Measurements from ENCODE around the gene DRD2. TPM values are rescaled to one million over a fixed set of nuclear protein-coding genes. Genes with fewer than 3 reads are reported as not detected.

DRD2 gene
- total RNA-seq, 1 donor from 2014 or later: 0.32 TPM

DNA sequence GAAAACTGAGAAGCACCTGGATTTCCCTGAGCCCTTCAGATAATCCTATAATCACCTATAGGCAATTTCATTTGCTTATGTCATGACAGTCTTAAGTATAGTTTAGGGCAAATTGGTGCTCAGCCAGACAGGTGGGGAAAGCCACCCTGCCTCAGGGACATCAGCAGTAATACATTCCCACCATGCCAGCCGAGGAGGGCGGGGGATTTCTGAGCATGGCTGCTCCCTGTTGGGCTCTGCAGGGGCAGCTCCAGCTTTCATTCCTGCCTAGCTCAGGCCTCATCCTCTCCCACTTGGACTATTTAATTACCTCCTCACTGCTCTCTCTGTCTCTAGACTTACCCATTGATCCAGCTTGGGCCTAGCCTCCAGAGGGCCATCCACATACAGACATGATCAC, 9.0 kb upstream of the DRD2 start:
- no peak for DNase-seq (ENCODE audit: low spot score)

DNA sequence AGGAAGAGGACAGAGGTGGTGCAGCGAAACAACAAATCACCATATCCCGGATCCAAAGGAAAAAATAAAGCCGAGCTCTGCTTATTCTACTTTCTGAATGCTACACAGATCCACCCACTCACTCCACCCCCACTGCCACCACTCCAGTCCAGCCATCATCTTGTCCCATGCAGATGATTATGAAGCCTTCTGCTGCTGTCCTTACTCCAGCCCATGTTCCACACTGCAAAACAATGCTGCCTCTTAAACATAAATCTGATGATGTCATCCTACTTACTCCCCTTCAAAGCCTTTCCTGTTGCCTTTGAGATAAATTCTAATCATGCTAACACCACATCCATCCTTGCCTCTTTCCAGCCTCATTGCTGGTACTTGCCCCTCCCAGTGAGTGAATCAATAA, 6.5 kb upstream of the DRD2 start:
- no peak for DNase-seq (ENCODE audit: low spot score)

DNA sequence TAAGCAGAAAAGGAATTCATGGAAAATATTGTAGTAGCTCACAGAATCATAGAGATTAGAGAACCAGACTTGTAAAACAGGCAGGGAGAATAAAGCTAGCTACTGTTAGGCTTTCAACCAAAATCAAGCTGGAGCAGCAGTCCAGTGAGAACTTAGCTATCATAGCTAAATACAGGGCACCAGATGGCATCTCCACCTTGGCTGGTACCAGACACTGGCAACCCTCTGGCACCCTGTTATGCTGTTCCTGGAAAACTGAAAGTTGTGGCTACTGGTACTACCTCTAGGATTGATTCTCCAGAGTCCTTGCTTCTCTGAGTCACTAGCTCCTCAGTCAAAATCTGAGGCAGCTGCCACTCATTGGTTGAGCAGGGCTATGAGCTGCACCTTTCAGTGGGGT, 6.0 kb upstream of the DRD2 start:
- DNase-seq (ENCODE audit: low spot score): no peak

DNA sequence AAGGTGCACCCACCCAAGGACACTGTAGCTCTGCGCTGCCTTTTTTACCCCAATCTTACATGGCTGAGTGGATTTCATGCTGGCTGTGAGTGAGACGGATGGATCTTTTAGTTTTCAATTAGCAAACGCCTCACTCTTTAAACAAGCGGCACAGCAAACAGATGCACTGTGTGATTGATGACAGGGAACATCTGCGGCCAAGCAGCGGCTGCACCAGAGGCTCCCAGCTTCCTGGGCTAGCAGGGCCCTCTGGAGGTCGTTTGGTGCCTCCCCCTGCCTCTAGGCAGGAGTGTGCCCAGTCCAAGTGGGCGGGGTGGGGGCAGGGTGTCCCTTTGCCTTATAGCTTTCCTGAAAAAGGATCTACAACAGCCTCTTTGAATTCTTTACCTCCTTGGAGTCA, 2.1 kb upstream of the DRD2 start:
- no peak for DNase-seq (ENCODE audit: low spot score)

DNA sequence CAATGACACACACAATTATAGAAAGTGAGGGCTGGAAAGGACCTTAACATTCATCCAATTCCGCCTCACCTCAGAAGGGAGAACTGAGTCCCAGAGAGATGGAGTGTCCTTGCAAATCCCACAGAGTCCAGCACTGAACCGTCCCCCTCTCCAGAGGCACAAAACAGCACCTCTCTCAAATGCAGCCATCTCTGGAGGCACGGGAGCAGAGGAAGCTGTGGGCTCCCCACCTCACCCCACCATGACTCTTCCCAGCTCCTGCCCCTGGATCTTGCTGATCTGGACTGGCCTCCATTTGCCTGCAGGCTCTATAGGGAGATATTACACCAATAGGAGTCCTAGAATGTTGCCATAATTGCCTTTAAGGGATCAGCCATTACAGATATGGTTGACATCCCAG, 1.4 kb upstream of the DRD2 start:
- DNase-seq (ENCODE audit: low spot score): no peak

DNA sequence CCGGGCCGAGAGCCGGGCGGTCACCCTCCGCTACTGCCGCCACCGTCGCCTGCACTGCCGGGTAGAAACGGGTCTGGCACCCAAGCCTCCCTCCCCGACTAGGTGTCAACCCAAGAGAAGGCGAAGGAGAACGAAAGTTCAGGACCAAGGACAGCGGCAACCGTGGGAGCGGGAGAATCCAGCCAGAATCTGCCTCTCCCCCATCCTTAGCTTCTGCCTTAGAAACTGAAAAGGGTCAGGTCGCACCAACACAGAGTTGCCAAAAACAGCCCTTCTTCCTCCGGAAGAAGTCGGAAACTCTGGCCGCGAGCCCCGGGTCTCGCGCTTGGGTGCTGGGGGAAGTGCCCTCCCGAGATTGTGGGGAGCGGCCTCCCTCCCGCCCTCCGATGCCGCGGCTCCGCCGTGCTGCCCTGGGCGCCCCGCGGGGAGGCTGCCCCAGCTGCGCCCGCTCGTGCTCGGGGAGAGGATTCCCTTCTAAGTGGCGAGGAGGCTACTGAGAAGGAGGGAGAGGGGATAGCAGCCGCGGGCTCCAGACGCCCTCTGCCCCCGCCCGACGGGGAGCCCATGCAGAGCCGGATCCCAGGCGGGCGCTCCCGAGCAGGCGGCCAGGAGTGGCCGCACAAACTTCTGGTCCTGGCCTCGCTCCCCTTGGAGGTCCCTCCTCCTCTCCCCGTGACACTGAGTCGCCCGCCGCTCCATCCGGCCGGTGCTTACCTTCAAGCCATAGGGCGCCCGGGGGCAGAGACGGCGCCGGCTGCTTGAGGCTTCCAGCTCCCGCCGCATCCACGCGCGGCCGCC, 637 bp downstream of the DRD2 start:
- DNase-seq (ENCODE audit: low spot score): peak; percentile 83

DNA sequence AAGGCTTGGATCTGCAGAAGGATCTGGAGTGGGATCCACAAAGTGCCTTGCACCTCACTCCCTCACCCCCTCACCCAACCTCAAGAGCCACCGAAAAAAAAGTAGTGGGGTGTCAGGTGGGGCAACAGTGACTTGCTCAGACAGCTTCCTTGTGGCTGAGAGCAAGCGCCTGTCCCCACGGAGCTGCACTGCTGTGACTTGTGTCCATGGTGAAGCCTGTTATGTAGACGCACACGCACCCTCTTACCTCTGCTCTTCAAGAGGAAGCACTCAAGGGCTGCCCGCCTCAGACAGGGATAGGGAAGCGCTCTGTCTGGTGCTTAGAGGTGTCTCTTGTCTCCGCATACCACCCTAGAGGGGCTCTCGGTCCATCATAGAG, 1.2 kb downstream of the DRD2 start:
- DNase-seq (ENCODE audit: low spot score): no peak

GRCh38 chr11:113472471-113472870, 2.7 kb downstream of the DRD2 start:
- DNase-seq (ENCODE audit: low spot score): no peak

GRCh38 chr11:113470233-113470632, 5.0 kb downstream of the DRD2 start:
- DNase-seq (ENCODE audit: low spot score): no peak

GRCh38 chr11:113468726-113469345, 6.4 kb downstream of the DRD2 start:
- DNase-seq (ENCODE audit: low spot score): no peak

DNA sequence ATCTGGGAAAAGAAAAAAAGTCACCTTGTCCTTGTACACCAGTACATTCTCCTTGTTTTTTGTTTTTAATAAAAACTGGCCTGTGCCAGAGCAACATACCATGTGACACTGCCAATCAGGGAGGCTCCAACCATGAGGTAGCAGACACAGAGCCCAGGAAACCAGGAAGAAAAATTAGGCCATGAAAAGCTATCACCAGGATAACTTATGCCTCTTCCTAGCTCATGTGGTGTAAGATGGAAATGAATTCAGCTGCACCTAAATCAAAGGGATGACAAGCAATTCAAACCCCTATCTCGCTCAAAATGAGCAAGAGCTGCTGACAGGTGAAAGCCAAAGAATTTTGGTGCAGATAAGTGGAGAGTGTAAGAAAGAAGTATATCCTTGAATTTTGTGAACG, 7.7 kb downstream of the DRD2 start:
- DNase-seq (ENCODE audit: low spot score): no peak

DNA sequence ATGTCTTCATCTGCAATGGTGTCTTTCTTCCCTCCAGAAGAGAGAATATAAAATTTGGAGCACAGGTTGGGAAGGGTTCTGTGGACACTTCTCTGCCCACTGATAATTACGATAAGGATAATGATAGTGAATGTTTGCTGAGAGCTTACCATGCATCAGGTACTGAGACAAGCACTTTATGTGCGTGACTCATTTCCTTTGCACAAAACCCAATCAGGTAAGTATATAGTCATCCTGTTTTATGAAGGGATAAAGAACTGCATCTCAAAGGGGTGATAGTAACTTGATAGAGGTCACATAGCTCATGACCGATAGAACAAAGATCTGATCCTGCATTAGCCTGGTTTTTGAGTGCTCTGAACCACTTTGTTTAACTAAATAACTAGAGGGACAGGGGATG, 9.4 kb downstream of the DRD2 start:
- DNase-seq (ENCODE audit: low spot score): no peak

- no peak for DNase-seq (ENCODE audit: low spot score)
These were observed 10.8 kb downstream of the DRD2 start for GRCh38 chr11:113464416-113464815.

- no peak for DNase-seq (ENCODE audit: low spot score)
These were observed 12.4 kb downstream of the DRD2 start for GRCh38 chr11:113462830-113463229.

DNA sequence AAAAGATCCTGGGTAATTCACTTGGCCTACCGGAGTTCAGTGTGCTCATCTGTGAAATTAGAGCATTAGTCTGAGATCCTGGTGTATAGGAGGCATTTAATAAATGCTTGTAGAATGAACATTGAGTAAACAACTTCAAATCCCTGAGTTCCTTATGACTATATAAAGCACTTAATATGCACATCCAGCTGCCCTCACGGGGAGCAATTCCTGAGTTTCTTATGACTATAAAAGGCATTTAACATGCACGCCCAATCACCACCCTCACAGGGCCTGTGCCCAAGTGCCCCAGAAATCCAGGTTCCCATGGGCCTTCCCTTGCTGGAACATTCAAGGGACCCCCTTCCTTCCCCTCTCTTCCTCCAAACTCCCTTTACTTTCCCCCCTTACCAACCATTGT, 13.6 kb downstream of the DRD2 start:
- no peak for DNase-seq (ENCODE audit: low spot score)

DNA sequence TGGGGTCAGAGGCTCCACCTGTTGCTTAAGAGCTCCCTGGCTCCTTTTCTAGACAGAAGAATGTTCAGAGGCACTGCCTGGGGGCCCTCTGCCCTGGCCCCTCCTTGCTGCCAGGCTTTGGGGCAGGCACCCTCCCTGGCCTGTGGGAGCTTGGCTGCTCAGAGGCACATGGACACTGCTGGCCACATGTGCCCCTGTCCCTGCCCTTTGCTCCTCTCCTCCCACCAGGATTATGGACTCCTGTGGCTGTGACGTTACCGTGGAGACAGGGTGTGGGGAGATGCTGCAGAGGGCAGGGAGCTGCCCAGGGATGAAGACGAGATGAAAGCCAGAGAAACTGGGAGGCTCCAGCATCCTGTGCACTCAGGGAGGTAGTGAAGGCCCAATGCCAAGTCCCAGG, 14.7 kb downstream of the DRD2 start:
- DNase-seq (ENCODE audit: low spot score): no peak

GRCh38 chr11:113458189-113458588, 17.0 kb downstream of the DRD2 start:
- no peak for DNase-seq (ENCODE audit: low spot score)

DNA sequence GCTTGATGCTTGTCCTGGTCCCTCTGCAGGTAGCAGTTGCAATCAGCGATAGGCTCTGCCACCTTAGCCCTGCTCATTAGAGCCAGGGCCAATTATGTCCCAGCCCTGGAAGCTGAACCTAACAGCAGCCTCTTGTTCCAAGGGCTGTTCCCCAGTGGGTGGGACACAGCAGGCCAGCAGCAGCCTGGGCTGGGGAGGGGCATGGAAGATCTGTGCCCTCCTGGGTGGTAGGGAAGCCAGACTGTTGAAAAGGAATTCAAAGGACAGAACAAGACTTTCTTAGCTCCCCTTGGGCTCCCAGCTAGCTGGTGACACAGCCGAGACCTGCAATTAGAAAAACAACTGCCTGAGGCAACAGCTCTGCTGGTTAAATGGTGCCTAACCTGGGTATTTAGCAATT, 17.4 kb downstream of the DRD2 start:
- DNase-seq (ENCODE audit: low spot score): no peak

DNA sequence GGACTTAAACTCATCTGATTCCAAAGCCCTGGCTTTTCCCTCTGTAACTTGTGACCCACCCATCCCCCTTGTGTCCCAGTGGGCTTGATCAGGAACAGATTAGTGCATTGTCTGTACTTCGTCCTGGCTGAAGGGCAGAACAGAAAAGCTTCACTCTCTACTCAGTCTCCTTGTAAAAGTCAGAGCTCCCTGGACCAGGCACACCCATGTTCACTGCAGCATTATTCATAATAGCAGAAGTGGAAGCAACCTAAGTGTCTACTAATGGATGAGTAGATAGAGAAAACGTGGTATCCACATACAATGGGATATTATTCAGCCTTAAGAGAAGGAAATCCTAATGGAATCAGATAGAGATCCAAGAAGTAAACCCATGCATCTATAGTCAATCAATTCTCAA, 20.7 kb downstream of the DRD2 start:
- no peak for DNase-seq (ENCODE audit: low spot score)

DNA sequence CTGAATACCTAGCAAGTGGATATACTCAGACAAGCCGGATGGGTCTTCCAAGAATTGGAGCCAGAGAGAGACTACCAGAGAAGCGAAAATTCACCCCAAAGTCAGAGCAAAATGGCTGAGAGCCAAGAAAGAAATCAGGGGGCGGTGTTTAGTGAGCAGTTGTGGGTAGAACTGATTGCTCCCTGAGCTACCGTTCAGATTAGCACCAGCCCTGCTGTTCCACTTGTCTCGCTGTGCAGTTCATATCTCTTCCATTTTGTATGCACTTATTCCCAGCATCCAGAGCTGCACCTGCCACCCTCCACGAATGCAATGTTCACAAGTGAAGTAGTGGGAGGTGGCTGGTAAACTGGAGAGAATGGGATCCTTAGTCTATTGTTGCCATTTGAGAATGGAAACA, 25.5 kb downstream of the DRD2 start:
- no peak for DNase-seq (ENCODE audit: low spot score)

GRCh38 chr11:113448316-113448677, 26.9 kb downstream of the DRD2 start:
- DNase-seq (ENCODE audit: low spot score): no peak

DNA sequence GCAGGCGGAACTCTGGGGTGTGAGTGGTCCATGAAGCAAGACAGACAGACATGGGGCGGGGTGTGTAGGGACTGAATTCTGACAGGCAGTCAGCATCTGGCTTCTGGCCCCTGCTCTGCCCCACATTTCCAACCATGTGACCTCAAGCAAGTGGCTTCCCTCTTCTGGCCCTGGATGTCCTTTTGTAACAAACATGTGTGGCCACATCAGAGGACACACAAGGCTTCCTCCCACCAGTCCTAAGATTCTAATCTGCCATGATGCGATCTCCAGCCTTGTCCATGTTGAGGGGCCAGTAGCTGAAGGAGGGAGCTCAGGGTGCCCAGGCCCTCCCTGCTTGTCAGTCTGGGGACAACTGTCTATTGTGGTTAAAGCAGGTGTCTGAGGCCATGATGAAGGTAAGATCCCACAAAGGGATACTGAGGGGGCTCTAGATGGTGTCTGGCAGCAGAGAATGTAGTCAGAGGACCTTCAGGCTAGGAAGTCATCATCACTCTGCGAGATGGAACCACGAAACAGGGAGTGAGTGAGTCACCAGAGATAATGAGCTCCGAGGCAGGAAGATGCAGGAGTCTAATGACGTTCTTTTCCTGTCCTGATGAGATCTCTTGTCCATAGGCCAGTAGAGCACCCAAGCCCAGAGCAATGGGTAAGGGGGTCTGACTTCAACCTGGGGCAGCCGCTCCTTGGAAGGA, 27.4 kb downstream of the DRD2 start:
- no peak for DNase-seq (ENCODE audit: low spot score)

- no peak for DNase-seq (ENCODE audit: low spot score)
These were observed 28.3 kb downstream of the DRD2 start for GRCh38 chr11:113446938-113447337.
